Vagina (tissue), 2 donors: ENCODE measurements around the gene GAB3. TPM values are rescaled to one million over a fixed set of nuclear protein-coding genes. Genes with fewer than 3 reads are reported as not detected.

Source experiments
- DNase-seq, 2 donors: peaks; one replicate each; pipeline ENCODE4 v3.0.0-alpha.2; 2017; ENCODE audit errors: extremely low spot score in 2 of 2
- H3K27ac ChIP-seq: fragments of 200-600 bp; sonication (generic); one replicate; pipeline ENCODE4 v1.5.1; 2019
- H3K27me3 ChIP-seq: fragments of 200-600 bp; sonication (generic); one replicate; pipeline ENCODE4 v1.5.1; 2019
- H3K36me3 ChIP-seq, 2 donors: fragments of 200-600 bp; sonication (generic); one replicate each; pipeline ENCODE4 v1.5.1; 2017 to 2019
- H3K4me1 ChIP-seq: fragments of 200-600 bp; sonication (generic); one replicate; pipeline ENCODE4 v1.5.1; 2019
- H3K4me3 ChIP-seq, 2 donors: fragments of 200-600 bp; sonication (generic); 1 replicate in 1 of 2; 2 replicates in 1 of 2; pipeline ENCODE4 v1.5.1; 2016 to 2019
- H3K9me3 ChIP-seq: fragments of 200-600 bp; sonication (generic); one replicate; pipeline ENCODE4 v1.5.1; 2019
- POLR2A ChIP-seq, 2 donors: fragments of 450-650 bp; IDR thresholded peaks; one replicate each; pipeline ENCODE4 v1.6.1; 2017; ENCODE audit warnings: antibody characterized with exemption in 2 of 2, mild to moderate bottlenecking in 2 of 2, moderate library complexity in 2 of 2
- POLR2AphosphoS5 ChIP-seq, 2 donors: sonication (generic); formaldehyde crosslinking; IDR thresholded peaks; one replicate each; pipeline ENCODE4 v1.9.0; 2017; ENCODE audit warnings: antibody characterized with exemption in 2 of 2, mild to moderate bottlenecking in 2 of 2, low read depth in 1 of 2; ENCODE audit not compliant: insufficient read depth in 1 of 2
- intact Hi-C: fragments of 100-400 bp; cut with DNase I; formaldehyde crosslinking; loops from one replicate; pipeline ENCODE4 v1.15.1; 2023
- total RNA-seq: library from RNA; depleted of rRNA; stranded (reverse); fragments of >200 nt; gene quantifications from one replicate; pipeline ENCODE4 v1.2.3, GENCODE V29; 2016
- TF ChIP-seq, protein P1 (sequence below), 3 experiments: fragments of 450-650 bp in 2 of 3; fragments of 200-600 bp in 1 of 3; sonication (generic) in 1 of 3; IDR thresholded peaks; one replicate each; pipeline ENCODE4 v1.5.1; 2017 to 2019; ENCODE audit warnings: antibody characterized with exemption in 3 of 3, mild to moderate bottlenecking in 2 of 3, moderate library complexity in 2 of 3

Gene GAB3
- total RNA-seq, 1 donor from 2014 or later = 7.6 TPM

DNA sequence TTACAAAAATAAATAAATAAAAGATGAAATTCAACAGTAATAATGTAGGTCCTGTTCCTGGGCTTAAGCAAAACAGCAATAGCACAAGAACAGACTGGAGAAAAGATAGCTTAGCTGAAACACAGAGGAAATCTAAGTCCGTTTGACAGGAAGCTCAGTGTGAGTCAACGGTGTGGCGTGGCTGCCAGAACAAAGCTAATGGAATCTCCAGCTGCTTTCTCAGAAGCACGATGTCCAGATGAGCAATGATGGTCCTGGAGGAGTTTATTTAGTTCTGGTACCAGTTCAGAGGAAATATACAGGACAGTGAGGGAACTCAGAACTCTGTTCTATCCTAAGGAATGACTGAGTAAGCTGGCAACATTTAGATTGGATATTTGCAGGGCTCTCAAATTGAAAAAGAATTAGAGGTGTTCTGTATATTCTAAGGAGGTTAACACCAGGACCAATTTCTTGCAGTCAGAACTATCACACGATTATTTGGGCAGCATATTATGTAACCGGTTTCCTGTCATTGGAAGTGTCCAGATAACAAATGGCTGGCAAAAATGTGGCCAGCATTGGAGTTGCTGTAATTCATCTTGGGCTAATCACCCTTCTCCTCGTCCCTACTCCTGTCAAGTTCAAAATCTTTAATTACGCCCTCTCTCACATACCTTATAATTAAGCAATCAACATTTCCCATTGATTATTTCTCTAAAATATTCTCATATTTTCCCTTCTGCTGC, 12.7 kb downstream of the GAB3 start:
- no peaks in the 10 kb centered on the region for H3K36me3 ChIP-seq
- no peak overlapping the region for H3K4me3 ChIP-seq
- no peaks in the 10 kb centered on the region for H3K27me3 ChIP-seq
- no peaks in the 10 kb centered on the region for H3K9me3 ChIP-seq
- intact Hi-C loops = no loop called here
- peaks cover 13% of the 10 kb centered on the region for H3K4me1 ChIP-seq
- DNase-seq = no peak
- H3K27ac ChIP-seq = no peak overlapping the region
- peak in 1 of 2 donors; percentile 63 for TF ChIP-seq POLR2AphosphoS5 (IDR thresholded peaks at IDR 0.05; ENCODE audit: insufficient read depth in 1 of 2, low read depth in 1 of 2)
- no peak for TF ChIP-seq POLR2A (IDR thresholded peaks at IDR 0.05)

DNA sequence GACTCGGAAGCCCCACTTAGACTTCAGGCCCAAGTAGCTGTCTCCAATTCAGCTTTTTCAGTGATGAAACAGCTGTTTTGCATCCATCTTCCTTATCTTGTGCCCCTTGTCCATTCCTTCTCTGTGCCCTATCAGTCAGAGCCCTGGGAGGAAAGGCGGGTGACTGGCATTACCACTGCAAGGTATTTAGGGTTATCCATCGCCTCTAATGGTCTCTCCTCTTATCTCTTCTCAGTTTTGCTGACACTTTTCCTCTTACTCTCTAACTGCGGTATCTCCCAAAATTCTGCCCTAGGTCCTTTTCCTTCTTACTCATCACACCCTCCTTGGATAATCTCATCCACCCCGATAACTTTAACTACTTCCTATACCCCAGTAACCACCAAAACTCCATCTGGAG, 13.7 kb downstream of the GAB3 start:
- Histone ChIP-seq H3K27me3 (no peaks in the 10 kb centered on the region), H3K4me3 (no peak overlapping the region), H3K4me1 (peaks cover 19% of the 10 kb centered on the region), H3K9me3 (no peaks in the 10 kb centered on the region), H3K36me3 (no peaks in the 10 kb centered on the region), H3K27ac (no peak overlapping the region)
- intact Hi-C loops = no loop called here
- DNase-seq = no peak
- no peak for TF ChIP-seq POLR2AphosphoS5 (IDR thresholded peaks at IDR 0.05; ENCODE audit: insufficient read depth in 1 of 2, low read depth in 1 of 2)
- TF ChIP-seq, protein P1, sequence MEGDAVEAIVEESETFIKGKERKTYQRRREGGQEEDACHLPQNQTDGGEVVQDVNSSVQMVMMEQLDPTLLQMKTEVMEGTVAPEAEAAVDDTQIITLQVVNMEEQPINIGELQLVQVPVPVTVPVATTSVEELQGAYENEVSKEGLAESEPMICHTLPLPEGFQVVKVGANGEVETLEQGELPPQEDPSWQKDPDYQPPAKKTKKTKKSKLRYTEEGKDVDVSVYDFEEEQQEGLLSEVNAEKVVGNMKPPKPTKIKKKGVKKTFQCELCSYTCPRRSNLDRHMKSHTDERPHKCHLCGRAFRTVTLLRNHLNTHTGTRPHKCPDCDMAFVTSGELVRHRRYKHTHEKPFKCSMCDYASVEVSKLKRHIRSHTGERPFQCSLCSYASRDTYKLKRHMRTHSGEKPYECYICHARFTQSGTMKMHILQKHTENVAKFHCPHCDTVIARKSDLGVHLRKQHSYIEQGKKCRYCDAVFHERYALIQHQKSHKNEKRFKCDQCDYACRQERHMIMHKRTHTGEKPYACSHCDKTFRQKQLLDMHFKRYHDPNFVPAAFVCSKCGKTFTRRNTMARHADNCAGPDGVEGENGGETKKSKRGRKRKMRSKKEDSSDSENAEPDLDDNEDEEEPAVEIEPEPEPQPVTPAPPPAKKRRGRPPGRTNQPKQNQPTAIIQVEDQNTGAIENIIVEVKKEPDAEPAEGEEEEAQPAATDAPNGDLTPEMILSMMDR (IDR thresholded peaks at IDR 0.05) = no peak

DNA sequence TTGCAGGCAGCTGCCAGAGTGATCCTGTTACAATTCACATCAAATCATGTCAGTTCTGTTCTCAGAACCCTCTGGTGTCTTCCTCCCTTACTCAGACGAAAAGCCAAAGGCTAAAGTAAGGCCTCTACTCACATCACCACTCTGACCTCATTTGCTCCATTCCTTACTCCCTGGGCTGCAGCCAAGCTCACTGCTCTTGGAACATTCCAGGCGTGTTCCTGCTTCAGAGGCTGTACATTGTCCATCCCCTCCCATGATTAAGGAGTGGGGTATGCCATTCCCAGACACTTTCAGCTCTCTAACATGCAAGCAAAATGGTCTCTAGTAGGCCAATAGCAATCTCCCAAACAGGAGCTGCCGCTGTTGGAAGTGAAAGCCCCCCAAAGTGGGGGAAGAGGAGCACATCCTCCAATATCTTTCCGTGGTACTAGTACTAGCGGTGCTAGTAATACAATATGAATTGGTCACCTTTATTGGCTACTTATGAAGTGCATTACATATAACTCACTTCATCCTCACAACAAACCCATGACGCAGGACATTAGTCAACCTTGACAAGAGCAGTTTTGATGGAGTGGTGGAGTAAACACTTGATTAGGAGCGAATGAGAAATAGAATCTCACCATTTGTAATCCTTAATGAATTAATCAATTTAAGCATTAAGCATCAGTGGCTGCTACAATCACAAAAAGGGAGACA, 15.0 kb downstream of the GAB3 start:
- TF ChIP-seq POLR2A (IDR thresholded peaks at IDR 0.05) (no peak), POLR2AphosphoS5 (IDR thresholded peaks at IDR 0.05; ENCODE audit: insufficient read depth in 1 of 2, low read depth in 1 of 2) (no peak)
- TF ChIP-seq, protein P1 (IDR thresholded peaks at IDR 0.05) = no peak
- intact Hi-C loops = no loop called here
- no peaks in the 10 kb centered on the region for H3K36me3 ChIP-seq
- H3K9me3 ChIP-seq = no peaks in the 10 kb centered on the region
- no peak for DNase-seq
- no peak overlapping the region for H3K4me3 ChIP-seq
- peaks cover 19% of the 10 kb centered on the region for H3K4me1 ChIP-seq
- no peak overlapping the region for H3K27ac ChIP-seq
- H3K27me3 ChIP-seq = no peaks in the 10 kb centered on the region

DNA sequence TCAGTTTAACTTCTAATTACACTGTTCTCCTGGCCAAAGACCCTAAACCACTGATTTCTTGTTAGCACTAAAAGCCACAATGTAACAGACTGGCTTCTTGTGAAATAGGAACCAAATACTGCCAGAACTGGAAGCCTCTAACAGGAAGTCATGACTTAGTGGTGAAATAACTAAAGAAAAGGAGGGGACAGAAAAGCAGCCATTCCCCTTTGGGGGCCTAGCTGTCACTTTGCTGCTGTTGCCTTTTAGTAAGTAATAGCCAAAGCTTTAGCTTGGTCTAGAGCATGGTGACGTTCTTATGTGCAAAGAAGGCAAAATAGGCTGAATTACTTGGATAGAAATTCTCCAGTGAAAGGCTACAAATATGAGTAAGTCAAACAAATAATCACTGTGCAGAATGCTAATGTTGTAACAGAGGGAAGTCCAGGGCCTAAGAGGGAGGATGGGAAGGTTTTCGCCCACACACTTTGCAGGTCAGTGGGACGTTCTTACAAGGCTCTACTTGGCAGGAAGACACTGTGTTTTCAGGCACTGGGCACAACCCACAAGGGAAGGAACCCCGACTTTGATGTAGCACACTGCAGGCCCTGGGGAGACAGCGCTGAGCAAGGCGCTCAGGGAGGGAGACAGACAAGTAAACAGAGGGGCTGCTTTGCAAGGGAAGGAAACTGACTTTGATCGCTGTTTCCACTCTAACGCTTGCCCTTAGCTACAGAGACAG, 16.7 kb downstream of the GAB3 start:
- Histone ChIP-seq H3K9me3 (no peaks in the 10 kb centered on the region), H3K4me3 (no peak overlapping the region), H3K4me1 (peaks cover 32% of the 10 kb centered on the region), H3K27me3 (no peaks in the 10 kb centered on the region), H3K36me3 (no peaks in the 10 kb centered on the region), H3K27ac (peak overlapping the region; percentile 55)
- no peak for TF ChIP-seq POLR2A (IDR thresholded peaks at IDR 0.05)
- no peak for TF ChIP-seq POLR2AphosphoS5 (IDR thresholded peaks at IDR 0.05; ENCODE audit: insufficient read depth in 1 of 2, low read depth in 1 of 2)
- TF ChIP-seq, protein P1 (IDR thresholded peaks at IDR 0.05) = no peak
- intact Hi-C loops = no loop called here
- no peak for DNase-seq

DNA sequence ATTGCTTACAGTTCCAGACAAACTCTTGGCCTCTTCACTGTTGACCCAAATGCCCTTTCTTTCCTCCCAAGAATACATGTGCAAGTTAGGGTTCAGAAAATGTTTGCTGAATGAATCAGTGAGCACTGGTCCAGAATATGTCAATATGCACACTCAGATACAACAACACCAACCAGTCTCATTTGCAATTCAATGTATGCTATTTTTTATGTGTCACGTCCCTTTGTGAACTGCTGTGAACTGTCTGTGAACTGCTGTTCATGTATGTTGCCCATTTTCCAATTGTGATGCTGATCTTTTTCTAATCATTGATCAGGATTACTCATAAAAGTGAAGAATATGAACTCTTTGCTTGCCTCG, 17.8 kb downstream of the GAB3 start:
- Histone ChIP-seq H3K9me3 (no peaks in the 10 kb centered on the region), H3K36me3 (no peaks in the 10 kb centered on the region), H3K27me3 (no peaks in the 10 kb centered on the region), H3K4me1 (peaks cover 42% of the 10 kb centered on the region), H3K27ac (peak overlapping the region; percentile 34), H3K4me3 (no peak overlapping the region)
- intact Hi-C loops = no loop called here
- no peak for DNase-seq
- TF ChIP-seq, protein P1 (IDR thresholded peaks at IDR 0.05) = no peak
- no peak for TF ChIP-seq POLR2AphosphoS5 (IDR thresholded peaks at IDR 0.05; ENCODE audit: insufficient read depth in 1 of 2, low read depth in 1 of 2)
- no peak for TF ChIP-seq POLR2A (IDR thresholded peaks at IDR 0.05)
